ENCODE results near the gene HSPG2. TPM values are rescaled to one million over a fixed set of nuclear protein-coding genes. Genes with fewer than 3 reads are reported as not detected.

The HSPG2 gene
- total and polyA plus RNA-seq, 2 of the 13 experiments (the other 11 are each of a cell fraction or from before 2014, with no cell fraction given), result 9.1 to 13.1 TPM

GRCh38 chr1:21836010-21836409 is 101.1 kb downstream of the HSPG2 start:
- intact Hi-C loops (cut with micrococcal nuclease; ENCODE audit: unreplicated experiment) (no loop called here), in situ Hi-C loops (cut with HindIII; ENCODE audit: extremely low pct_ligation_motif_present, low pct_unique_long_range_greater_than_20kb) (no loop called here)
- H3K27ac ChIP-seq (ENCODE audit: extremely low read length, insufficient read depth, low read length), result no peak overlapping the region
- H3K9me3 ChIP-seq (ENCODE audit: low read length), result no peaks in the 10 kb centered on the region
- DNase-seq (ENCODE audit: low spot score) (no peak), ATAC-seq (no peak), FAIRE-seq (no peak)
- H3K4me3 ChIP-seq (replicated peaks in 1 of 3; ENCODE audit: insufficient read depth in 1 of 3, low read depth in 2 of 3, low read length in 3 of 3), result no peak overlapping the region
- H3K36me3 ChIP-seq (replicated peaks in 1 of 2; ENCODE audit: control insufficient read depth in 1 of 2, insufficient read depth in 2 of 2, low read length in 2 of 2), result peaks cover 27 to 50% of the 10 kb centered on the region in 2 experiments
- BruUV-seq (replicated peaks), result no TSS peak
- no peaks in the 10 kb centered on the region for H3K27me3 ChIP-seq (ENCODE audit: control insufficient read depth in 1 of 2, insufficient read depth in 2 of 2, low read length in 2 of 2)
- H3K4me1 ChIP-seq (ENCODE audit: insufficient read depth, low read length), result 0 out of 2 replicates have a peak, but pooled peaks cover 8% of the 10 kb centered on the region
- H4K20me1 ChIP-seq (ENCODE audit: insufficient read depth, low read length), result no peaks in the 10 kb centered on the region
- no peak overlapping the region for H3K4me2 ChIP-seq (ENCODE audit: low read depth, low read length)
- ChIA-PET POLR2A (no interaction called here), CTCF (ENCODE audit: low intra/inter-chr PET ratio, low total read pairs) (no interaction called here)
- H3K79me2 ChIP-seq (ENCODE audit: insufficient read depth, low read length), result no peaks in the 10 kb centered on the region
- WGBS (ENCODE audit: low lambda C conversion rate), result 97% methylated on average over 4 of the region's 4 CpGs
- H3K9ac ChIP-seq (ENCODE audit: insufficient read depth, low read depth, low read length), result no peak overlapping the region
- H2AFZ ChIP-seq (ENCODE audit: low read length), result no peak overlapping the region
- TF ChIP-seq ZNF234 (CRISPR knock-in tag; conservative IDR thresholded peaks at IDR 0.05), result no peak
- TF ChIP-seq ZNF563 (CRISPR knock-in tag; IDR thresholded peaks at IDR 0.05), result no peak

- ATAC-seq, result no peak
- Histone ChIP-seq H4K20me1 (ENCODE audit: insufficient read depth, low read length) (no peaks in the 10 kb centered on the region), H3K9ac (ENCODE audit: insufficient read depth, low read depth, low read length) (no peak overlapping the region), H3K4me3 (replicated peaks in 1 of 3; ENCODE audit: insufficient read depth in 1 of 3, low read depth in 2 of 3, low read length in 3 of 3) (no peak overlapping the region), H3K9me3 (ENCODE audit: low read length) (no peaks in the 10 kb centered on the region), H3K4me2 (ENCODE audit: low read depth, low read length) (no peak overlapping the region), H3K36me3 (replicated peaks in 1 of 2; ENCODE audit: control insufficient read depth in 1 of 2, insufficient read depth in 2 of 2, low read length in 2 of 2) (peaks cover 27 to 48% of the 10 kb centered on the region in 2 experiments), H3K79me2 (ENCODE audit: insufficient read depth, low read length) (no peaks in the 10 kb centered on the region), H3K27ac (ENCODE audit: extremely low read length, insufficient read depth, low read length) (no peak overlapping the region), H3K4me1 (ENCODE audit: insufficient read depth, low read length) (0 out of 2 replicates have a peak, but pooled peaks cover 8% of the 10 kb centered on the region), H2AFZ (ENCODE audit: low read length) (no peak overlapping the region), H3K27me3 (ENCODE audit: control insufficient read depth in 1 of 2, insufficient read depth in 2 of 2, low read length in 2 of 2) (no peaks in the 10 kb centered on the region)
- 96% methylated on average over 10 of the region's 16 CpGs for WGBS (ENCODE audit: low lambda C conversion rate)
- ChIA-PET CTCF (ENCODE audit: low intra/inter-chr PET ratio, low total read pairs) (no interaction called here), POLR2A (no interaction called here)
- intact Hi-C loops (cut with micrococcal nuclease; ENCODE audit: unreplicated experiment), result no loop called here
- no peak for DNase-seq (ENCODE audit: low spot score)
- FAIRE-seq, result no peak
- in situ Hi-C loops (cut with HindIII; ENCODE audit: extremely low pct_ligation_motif_present, low pct_unique_long_range_greater_than_20kb), result no loop called here
- BruUV-seq (replicated peaks), result no TSS peak
- TF ChIP-seq ZKSCAN5 (CRISPR knock-in tag; IDR thresholded peaks at IDR 0.05) (no peak), HNRNPLL (IDR thresholded peaks at IDR 0.05; ENCODE audit: low read depth, low read length, poor library complexity, severe bottlenecking) (no peak), MXD4 (CRISPR knock-in tag; IDR thresholded peaks at IDR 0.05) (no peak), ZFY (CRISPR knock-in tag; IDR thresholded peaks at IDR 0.05) (no peak), STAT6 (CRISPR knock-in tag; IDR thresholded peaks at IDR 0.05; ENCODE audit: borderline replicate concordance) (no peak), HMGXB3 (CRISPR knock-in tag; IDR thresholded peaks at IDR 0.05; ENCODE audit: borderline replicate concordance) (no peak), ZNF446 (CRISPR knock-in tag; IDR thresholded peaks at IDR 0.05) (no peak), NFKBIZ (CRISPR knock-in tag; IDR thresholded peaks at IDR 0.05) (no peak), MXD1 (CRISPR knock-in tag; IDR thresholded peaks at IDR 0.05) (no peak), HOXA9 (CRISPR knock-in tag; IDR thresholded peaks at IDR 0.05; ENCODE audit: borderline replicate concordance) (no peak)
These were observed 102.4 kb downstream of the HSPG2 start for GRCh38 chr1:21834666-21835065.
